GM19328 (cell line): ENCODE measurements around the gene CCDC15.
"Not testable (repeated sequence)": the region's sequence is repeated elsewhere in the genome, so short reads cannot be mapped to it uniquely, and the experiment has no call there.

Experiments
- ATAC-seq: cut with Tn5 transposase; IDR thresholded peaks from one replicate; pipeline ENCODE4 v1.9.1; 2021; ENCODE audit warnings: mild to moderate bottlenecking, moderate library complexity; ENCODE audit not compliant: unreplicated experiment

CCDC15 gene

DNA sequence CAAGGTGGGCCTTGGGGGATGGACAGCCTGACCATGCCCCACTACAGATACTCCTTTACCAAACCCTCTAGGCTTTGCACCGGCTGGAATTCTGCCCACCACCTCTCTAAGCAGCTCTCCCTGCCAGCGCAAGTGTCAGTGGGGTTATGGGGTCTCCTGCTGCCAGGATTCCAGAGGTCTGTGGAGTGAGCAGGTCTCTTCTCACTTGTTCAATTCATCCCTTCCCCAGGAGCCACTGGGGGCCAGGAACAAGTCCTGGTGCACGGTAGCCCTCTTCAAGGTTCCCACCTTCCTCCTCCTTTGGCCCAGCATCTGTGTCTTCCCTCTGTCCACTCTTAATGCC is 30.5 kb downstream of the CCDC15 start:
- ATAC-seq = no peak

DNA sequence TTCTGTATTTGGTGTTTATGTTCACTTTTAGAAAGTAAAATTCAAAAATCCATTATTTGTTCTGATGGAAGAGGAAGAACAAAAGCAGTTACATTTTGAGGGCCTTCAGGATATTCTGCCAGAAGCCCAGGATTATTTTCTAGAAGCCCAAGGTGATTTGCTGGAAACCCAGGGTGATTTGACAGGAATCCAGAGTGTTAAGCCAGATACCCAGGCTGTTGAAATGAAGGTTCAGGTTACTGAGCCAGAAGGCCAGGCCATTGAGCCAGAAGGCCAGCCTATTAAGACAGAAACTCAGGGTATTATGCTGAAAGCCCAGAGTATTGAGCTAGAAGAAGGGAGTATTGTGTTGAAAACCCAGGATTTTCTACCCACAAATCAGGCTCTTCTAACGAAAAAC is 33.1 kb downstream of the CCDC15 start:
- ATAC-seq = no peak

DNA sequence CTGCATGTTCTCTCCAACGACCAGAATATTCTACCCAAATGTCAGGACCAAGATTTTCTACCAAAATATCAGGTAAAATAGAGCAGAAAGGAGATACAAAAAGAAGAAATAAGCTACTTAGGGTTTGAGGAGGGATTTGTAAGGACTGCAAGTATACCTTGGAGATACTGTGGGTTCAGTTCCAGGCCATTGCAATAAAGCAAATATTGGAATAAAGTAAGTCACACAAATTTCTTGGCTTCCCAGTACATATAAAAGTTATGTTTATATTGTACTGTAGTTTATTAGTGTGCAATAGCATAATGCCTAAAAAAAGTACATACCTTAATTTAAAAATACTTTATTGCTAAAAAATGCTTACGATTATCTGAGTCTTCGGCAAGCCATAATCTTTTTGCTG is 34.1 kb downstream of the CCDC15 start:
- ATAC-seq = no peak

DNA sequence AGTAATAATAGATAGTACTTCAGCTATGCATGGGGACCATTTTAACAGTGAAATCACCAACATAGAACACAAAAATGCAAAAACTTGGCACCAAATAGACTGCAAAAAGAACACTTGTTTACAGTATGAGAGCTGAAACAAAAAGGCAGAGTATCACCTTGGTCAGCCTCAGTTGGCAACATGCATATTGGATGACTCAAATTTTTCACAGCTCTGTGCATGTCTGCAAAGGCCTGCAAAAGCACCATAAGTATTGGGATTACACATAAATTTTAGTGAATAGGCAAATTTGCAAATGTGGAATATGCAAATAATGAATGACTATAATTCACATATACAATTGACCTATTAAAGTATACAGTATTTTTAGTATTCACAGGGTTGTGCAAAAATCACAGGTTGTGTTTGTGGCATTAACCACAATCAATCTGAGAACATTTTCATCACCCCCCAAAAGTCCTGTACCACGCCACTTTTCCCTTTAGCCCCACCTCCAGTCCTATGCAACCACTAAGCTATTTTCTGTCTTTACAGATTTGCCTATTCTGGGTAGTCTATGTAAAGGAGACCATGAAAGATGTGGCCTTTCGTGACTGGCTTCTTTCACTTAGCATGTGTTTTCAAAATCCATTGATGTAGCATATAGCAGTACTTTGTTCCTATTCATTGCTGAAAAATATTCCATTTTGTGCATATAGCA is 47.2 kb downstream of the CCDC15 start:
- ATAC-seq = no peak

DNA sequence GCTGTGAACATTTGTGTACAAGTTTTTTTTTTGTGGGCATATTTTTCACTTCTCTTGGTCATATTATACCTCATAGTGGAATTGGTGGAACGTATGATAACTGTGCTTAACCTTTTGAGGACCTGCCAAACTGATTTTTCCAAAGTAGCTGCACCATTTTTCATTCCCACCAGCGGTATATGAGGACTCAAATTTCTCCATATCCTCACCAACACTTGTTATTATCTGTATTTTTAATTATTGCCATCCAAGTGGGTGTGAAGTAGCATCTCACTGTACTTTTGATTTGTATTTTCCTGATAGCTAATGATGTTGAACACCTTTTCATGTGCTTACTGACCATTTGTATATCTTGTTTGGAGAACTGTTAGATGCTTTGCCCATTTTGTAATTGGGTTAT is 47.8 kb downstream of the CCDC15 start:
- no peak for ATAC-seq

DNA sequence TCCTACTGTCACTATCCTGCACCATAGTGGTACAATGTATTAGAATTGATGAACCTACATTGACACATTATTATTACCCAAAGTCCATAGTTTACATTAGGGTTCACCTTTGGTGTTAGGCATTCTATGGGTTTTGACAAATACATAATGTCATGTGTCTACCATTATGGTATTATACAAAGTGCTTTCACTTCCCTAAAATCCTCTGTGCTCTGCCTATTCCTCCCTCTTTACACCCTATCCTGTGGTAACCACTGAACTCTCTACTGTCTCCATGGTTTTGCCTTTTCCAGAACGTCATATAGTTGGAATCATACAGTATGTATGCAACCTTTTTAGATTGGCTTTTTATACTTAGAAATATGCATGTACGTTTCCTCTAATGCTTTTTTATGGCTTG is 51.5 kb downstream of the CCDC15 start:
- no peak for ATAC-seq

DNA sequence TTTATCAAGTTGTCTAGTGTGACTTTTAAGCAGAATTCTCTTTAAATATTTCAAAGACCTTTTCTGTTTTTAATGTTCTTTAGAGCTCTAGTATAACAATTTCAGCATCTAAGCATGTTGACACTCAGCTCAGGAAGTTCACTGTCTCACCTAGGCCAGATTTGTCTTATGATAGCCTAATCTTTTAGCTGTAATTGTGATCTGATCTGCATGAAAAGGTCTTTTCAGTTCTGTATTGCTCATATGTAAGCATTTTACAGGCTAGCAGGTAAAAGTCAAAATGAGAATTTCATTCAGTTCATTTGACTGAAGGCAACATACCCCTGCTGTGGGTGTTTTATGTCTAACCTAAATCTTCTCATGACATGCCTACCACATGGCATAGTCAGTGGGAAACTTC is 62.4 kb downstream of the CCDC15 start:
- ATAC-seq = no peak

DNA sequence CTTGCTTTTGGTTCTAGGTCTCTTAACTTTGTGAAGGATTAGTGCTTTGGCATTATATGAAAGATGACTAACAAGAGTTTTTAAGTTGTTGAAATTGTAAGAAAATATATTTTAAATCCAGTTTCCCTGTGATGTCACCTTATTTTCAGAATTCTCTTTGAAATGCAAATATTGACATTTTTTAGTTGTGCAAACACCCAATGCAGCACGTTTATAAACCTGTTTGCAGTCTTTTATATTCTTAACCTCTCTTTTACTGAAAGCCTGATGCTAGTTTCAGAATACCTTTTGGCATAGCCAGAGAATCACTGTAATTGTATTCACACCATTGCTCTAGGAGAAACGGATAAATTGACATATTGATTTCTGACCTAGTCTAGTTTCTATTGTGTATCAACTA is 66.3 kb downstream of the CCDC15 start:
- no peak for ATAC-seq

DNA sequence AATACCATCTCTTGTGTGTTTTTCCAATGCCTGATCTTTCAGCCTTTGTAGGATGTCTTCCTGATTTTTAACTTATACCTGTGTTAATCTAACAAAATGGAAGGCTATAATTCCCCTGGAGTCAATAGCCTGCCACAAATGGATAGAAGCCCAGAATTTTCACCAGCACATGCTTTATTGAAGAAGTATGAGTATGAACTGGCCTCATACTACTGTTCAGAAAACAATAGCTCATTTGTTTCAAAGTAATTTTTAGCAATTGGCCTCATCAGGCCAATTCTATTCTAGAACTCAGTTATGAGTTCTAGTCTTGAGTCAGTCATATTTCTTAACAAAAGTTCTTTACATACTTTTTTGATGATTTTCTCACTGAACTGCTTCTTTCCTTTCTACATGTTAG is 68.5 kb downstream of the CCDC15 start:
- ATAC-seq = no peak

DNA sequence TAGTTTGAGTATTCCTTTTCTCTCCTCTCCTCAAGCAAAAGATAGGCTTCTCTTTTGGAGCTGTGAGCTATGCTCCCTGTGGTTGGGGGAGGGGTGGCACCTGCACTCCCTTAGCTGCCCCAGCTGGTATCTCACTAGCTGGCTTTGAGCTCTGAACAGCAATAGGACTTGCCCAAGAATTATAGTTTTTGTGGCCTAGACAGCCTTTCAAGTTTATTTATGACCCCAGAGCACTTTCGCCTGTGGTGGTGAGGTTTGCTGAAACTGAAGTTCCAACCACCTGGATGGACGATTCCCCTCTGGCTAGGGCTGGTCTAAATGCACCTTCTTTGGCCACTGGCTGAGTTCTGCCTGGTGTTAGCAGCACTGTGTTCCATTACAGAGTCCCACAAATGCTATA is 72.0 kb downstream of the CCDC15 start:
- no peak for ATAC-seq

DNA sequence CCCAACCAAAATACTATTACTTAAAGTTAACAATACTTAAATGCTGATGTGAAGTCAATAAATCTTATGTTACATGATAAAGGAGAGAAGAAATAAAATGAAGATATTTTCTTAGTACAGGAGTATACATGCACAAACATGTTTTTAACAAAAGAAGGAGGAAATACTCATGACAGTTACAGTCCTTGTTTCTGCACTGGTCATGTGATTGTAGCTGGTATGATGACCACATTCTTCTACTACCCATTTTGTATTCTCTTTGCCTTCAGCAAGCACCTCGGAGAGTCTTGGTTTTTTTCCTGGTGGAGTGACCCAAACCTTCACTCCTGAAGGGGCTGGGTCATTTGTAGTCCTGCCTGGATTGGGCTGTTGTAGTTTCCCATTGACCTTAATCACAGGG is 75.4 kb downstream of the CCDC15 start:
- ATAC-seq = not testable (repeated sequence)

DNA sequence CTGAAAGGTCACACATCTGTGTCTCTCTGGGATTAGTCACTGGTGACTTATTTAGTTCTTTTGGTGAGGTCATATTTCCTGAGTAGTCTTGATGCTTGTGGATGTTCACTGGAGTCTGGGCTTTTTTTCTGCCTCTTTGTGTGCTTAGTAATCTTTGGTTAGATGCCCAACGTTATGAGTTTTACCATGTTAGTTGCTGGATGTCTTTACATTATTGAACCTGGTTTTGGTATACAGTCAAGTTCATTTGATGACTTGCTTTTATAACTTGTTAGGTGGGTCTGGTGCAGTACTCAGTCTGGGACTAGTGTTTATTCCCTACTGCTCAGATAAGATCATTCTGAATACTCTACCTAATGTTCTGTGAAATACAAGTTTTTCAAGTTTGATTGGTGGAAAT is 82.9 kb downstream of the CCDC15 start:
- ATAC-seq = no peak

DNA sequence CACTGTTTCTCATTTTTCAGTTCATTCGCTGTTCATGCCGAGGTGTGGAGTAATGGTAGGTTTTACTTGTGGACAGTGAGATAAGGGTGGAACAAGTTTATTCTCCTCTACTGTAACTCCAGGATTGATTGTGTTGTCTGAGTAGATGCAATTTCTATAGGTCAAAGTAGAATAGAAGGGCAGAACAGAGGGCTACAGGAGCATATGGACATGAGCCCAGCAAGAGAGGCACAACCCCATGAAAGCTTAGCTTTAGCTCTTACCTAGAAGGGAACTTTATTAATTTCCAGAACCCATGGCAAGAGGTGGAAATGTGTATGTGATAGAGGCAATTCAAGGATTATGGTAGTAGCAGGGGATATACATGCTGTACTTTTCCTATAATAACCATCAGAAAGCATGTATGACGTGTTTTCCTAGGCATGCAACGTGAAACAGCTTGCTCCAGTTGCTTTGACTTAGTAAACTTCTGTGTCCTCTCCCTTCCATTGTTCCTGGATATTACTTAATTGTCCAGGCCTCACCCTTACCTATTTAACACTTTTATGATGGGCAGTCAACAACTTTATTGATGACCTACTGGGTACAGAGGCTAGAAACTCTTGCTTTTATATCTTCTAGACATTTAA is 95.3 kb downstream of the CCDC15 start:
- ATAC-seq = no peak

DNA sequence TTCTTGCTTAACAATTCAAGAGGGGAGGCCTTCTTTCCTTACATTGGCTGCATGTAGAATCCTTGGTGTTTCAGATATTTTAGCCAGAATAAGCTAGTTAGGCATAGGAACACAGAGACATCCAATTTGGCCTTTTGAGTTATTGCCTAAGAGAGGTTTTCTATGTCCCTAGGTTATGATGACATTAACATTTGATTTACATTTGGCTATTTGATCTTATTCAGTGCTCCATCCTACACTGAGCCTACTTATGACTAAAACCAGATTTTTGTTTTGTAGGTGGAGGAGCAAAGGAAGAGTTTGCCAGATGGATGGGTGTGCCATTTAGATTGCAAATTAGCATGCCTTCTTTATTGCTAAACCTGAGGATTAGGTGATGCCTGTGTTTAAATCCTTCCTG is 98.0 kb downstream of the CCDC15 start:
- ATAC-seq = no peak

DNA sequence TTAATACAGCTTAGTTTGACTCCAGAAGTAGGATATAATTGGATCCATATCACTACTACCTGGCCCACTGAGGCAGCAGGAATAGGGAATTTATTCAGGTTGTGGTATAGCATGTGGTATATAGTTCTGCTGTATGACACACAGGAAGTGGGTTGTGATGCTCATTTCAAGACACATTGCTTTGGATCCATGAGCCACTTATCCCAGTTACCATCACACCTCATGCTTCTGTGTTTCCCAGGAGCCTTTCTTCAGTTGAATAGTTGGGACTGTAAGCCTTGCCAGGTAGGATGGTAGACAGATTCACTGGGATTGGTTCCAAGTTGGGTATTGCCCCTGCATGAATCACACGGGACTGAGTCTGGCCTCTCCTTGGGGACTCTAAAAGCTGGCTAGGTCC is 99.2 kb downstream of the CCDC15 start:
- no peak for ATAC-seq

DNA sequence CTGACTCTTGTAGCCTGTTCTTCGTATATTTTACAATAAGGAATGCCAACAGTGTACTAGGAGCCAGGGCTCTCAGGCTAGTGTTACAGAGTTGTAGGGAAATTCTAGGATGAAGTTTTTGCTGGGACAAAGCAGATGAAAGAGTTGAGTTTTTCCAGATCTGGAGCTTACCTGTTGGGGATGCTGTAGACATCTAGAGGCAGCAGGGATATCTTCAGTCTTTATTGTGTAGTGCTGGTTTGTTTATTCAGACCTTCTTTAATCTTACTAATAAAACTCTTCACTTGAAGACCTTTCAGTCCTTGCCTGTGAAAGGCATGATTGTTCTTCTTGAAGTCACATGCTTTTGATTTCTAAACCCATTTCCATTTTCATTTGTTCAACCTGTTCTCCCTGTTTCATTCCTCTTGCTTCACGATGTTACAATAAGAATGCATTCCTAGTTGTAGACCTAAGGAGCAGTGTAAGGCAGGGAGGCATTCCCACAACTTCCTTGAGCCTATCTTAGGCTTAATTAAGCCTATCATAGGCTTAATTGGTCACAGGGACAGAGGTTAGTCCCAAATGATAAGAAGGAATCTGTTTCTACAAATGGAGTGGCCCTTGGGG is 101.2 kb downstream of the CCDC15 start:
- ATAC-seq = no peak

DNA sequence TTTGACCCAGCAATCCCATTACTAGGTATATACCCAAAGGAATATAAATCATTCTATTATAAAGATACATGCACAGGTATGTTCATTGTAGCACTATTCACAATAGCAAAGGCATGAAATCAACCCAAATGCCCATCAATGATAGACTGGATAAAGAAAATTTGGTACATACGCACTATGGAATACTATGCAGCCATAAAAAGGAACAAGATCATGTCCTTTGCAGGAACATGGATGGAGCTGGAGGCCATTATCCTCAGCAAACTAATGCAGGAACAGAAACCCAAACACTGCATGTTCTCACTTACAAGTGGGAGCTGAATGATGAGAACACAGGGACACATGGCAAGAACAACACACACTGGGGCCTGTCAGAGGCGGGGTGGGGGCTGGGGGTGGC is 102.1 kb downstream of the CCDC15 start:
- not testable (repeated sequence) for ATAC-seq

DNA sequence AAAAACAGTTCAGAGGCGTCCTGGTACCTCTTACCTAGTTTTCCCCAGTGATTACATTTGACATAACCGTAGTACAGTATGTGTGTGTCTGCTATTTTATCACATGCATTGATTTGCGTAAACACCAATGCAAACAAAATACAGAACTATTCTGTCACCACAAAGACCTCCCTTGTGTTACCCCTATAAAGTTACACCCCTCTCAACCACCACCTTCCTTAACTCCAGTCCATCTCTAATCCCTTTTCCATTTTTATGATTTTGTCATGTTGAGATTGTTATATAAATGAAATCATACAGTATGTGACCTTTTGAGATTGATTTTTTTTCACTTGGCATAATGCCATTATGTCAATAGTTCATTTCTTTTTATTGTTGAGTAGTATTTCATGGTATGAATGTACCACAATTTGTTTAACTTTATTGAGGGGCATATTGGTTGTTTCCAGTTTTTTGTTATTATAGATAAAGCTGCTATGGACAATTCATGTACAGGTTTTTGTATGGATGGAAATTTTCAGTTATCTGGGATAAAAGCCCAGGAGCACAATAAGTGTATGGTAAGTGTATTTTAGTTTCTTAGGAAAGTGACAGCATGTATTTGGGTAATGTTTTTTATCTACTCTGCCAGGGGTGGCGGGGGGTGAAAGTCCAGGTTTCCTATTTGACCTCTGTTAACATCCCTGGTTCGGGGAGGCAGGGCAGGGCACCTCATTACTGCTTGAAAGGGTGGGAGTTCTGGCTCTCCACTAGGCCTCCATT is 103.1 kb downstream of the CCDC15 start:
- ATAC-seq = no peak

DNA sequence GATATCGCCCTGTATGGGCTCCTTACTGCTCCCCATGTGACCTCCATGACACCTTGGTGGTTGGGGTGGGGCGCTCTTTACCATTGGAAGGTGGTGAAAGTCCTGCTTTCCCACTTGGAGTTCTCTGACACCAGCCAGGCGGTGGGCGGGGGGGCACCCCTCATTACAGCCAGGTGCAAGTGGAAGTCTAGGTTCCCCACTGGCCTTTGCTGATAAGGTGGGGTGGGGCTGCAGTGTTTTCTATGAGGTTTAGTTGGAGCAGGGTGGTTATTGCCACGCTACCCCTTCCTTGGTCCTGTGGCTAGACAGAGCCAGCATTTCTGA is 103.7 kb downstream of the CCDC15 start:
- ATAC-seq = no peak

DNA sequence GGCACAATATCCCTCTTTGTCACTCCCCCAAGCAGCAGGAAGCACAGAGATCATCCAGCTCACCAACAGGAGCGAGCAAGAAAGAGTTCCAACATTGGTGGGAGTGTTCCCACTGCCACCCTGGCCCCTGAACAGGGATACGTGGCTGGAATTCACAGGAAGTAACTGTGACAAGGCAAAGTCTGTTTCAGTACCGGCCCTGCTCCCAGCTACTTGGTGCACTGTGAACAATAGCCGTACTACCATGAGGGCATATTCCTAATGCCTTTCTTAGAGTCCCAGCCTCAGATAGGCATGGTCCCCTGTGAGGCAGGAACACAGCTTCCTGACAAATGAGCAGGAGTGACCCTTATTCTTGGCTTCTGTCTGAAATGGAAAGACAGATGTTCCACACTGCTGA is 107.3 kb downstream of the CCDC15 start:
- no peak for ATAC-seq

DNA sequence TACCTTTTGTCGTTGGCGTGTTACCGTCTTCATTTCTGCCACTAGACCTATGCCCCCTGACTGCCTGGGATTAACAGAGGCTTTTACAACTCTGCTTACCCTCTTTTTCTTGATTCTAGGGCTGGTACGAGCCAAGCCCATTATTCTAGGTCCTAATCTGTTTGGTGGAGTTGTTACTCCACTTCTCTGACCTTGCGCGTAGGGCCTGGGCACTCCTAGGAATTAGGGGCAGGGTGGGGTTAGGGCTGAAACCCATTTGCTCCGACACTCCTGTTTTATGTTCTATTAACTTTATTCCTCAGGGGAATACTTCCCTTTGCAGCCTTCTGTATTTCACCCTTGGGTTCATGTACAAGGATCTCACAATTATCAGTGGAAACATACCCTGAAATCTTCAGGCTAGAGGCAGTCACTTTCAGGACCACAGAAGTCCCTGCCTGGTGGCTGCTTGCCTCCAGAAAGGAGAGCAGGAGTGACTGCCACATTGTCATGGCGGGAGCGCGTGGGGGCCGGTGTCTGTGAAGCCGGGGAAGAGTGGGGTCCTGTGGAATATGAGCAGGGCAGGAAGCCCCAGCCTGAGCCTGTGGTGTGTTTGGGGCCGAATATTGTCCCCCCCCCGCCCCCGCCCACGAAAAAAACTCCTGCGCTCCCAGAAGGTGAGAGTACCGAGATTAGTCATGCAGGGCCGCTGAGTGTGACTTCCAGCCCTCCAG is 108.4 kb downstream of the CCDC15 start:
- ATAC-seq = no peak
